OCI-LY3 (cell line): ENCODE measurements around the gene OR51B4.
"Not testable (repeated sequence)": the region's sequence is repeated elsewhere in the genome, so short reads cannot be mapped to it uniquely, and the experiment has no call there.

Source experiments
- H2AFZ ChIP-seq: fragments of 200-600, 300-600 bp; shearing (Covaris generic); 2 replicates; pipeline ENCODE4 v1.6.0; 2014; ENCODE audit warnings: antibody characterized with exemption, low read depth, low read length
- H3K27ac ChIP-seq: fragments of 200-600, 300-600 bp; sonication (generic); 2 replicates; pipeline ENCODE4 v1.5.1; 2014; ENCODE audit warnings: mild to moderate bottlenecking, low read length, moderate library complexity, mixed read lengths
- H3K27me3 ChIP-seq: fragments of 200-600, 300-600 bp; sonication (generic); 2 replicates; pipeline ENCODE4 v1.6.1; 2014; ENCODE audit warnings: low read depth, low read length, mixed read lengths
- H3K36me3 ChIP-seq: fragments of 200-600, 300-600 bp; sonication (generic); replicated peaks from 2 replicates; pipeline ENCODE3; 2014; ENCODE audit warnings: low read depth, low read length, mixed read lengths
- H3K4me1 ChIP-seq: fragments of 300-600, 200-600 bp; sonication (generic); 2 replicates; pipeline ENCODE4 v1.6.1; 2014; ENCODE audit warnings: low read length, mixed read lengths
- H3K4me2 ChIP-seq: fragments of 200-600, 300-600 bp; sonication (generic); 2 replicates; pipeline ENCODE4 v1.6.1; 2014; ENCODE audit warnings: low read length, mixed read lengths
- H3K4me3 ChIP-seq: fragments of 300-600, 200-600 bp; sonication (generic); 2 replicates; pipeline ENCODE4 v1.5.1; 2014; ENCODE audit warnings: antibody characterized with exemption, mild to moderate bottlenecking, low read length, moderate library complexity
- H3K79me2 ChIP-seq: fragments of 300-600, 200-600 bp; shearing (Covaris generic); 2 replicates; pipeline ENCODE4 v1.6.1; 2014; ENCODE audit warnings: mild to moderate bottlenecking, low read length, mixed read lengths
- H3K9ac ChIP-seq: fragments of 300-600, 200-600 bp; shearing (Covaris generic); 2 replicates; pipeline ENCODE4 v1.6.0; 2014; ENCODE audit warnings: mild to moderate bottlenecking, low read length, moderate library complexity
- H3K9me3 ChIP-seq: fragments of 200-600, 300-600 bp; shearing (Covaris generic); 2 replicates; pipeline ENCODE4 v1.6.1; 2014; ENCODE audit warnings: low read length, mixed read lengths; ENCODE audit not compliant: insufficient read depth
- H4K20me1 ChIP-seq: fragments of 200-600, 300-600 bp; sonication (generic); 2 replicates; pipeline ENCODE4 v1.6.1; 2016; ENCODE audit warnings: low read length, mixed read lengths; ENCODE audit not compliant: insufficient read depth
- CTCF ChIP-seq: fragments of 200-600, 300-600 bp; sonication (generic); IDR thresholded peaks from 2 replicates; pipeline ENCODE4 v1.5.1; 2014; ENCODE audit warnings: antibody characterized with exemption, low read length, low read depth
- EZH2phosphoT487 ChIP-seq: fragments of 200-600 bp; shearing (Covaris generic); IDR thresholded peaks from 2 replicates; pipeline ENCODE4 v1.6.1; 2018; ENCODE audit warnings: antibody characterized with exemption, mixed run types, low read depth

The OR51B4 gene

GRCh38 chr11:5265832-5266231 is 35.9 kb downstream of the OR51B4 start:
- no peaks in the 10 kb centered on the region for H3K4me1 ChIP-seq
- no peak overlapping the region for H3K9ac ChIP-seq
- no peaks in the 10 kb centered on the region for H3K36me3 ChIP-seq
- no peak overlapping the region for H2AFZ ChIP-seq
- no peak overlapping the region for H3K27ac ChIP-seq
- TF ChIP-seq CTCF (no peak), EZH2phosphoT487 (no peak)
- H3K79me2 ChIP-seq: no peaks in the 10 kb centered on the region
- H3K4me2 ChIP-seq: no peak overlapping the region
- H3K9me3 ChIP-seq: no peaks in the 10 kb centered on the region
- no peaks in the 10 kb centered on the region; the same call in 1 of the 2 replicates for H3K27me3 ChIP-seq
- no peaks in the 10 kb centered on the region for H4K20me1 ChIP-seq
- no peak overlapping the region for H3K4me3 ChIP-seq

- Histone ChIP-seq H3K27ac (no peak overlapping the region), H4K20me1 (no peaks in the 10 kb centered on the region), H3K27me3 (no peaks in the 10 kb centered on the region), H2AFZ (no peak overlapping the region), H3K36me3 (no peaks in the 10 kb centered on the region), H3K4me1 (no peaks in the 10 kb centered on the region), H3K9ac (no peak overlapping the region), H3K4me2 (no peak overlapping the region), H3K79me2 (no peaks in the 10 kb centered on the region), H3K9me3 (peaks cover 3% of the 10 kb centered on the region; the same call in 1 of the 2 replicates), H3K4me3 (no peak overlapping the region)
- TF ChIP-seq CTCF (no peak), EZH2phosphoT487 (no peak)
These were observed 43.0 kb downstream of the OR51B4 start for GRCh38 chr11:5258543-5259262.

- H3K79me2 ChIP-seq: no peaks in the 10 kb centered on the region
- H3K9ac ChIP-seq: no peak overlapping the region
- H3K4me1 ChIP-seq: no peaks in the 10 kb centered on the region
- no peak for TF ChIP-seq EZH2phosphoT487
- TF ChIP-seq CTCF: no peak
- no peak overlapping the region for H3K27ac ChIP-seq
- H2AFZ ChIP-seq: no peak overlapping the region
- no peak overlapping the region for H3K4me2 ChIP-seq
- no peaks in the 10 kb centered on the region for H4K20me1 ChIP-seq
- H3K27me3 ChIP-seq: peaks cover 6% of the 10 kb centered on the region
- no peak overlapping the region for H3K4me3 ChIP-seq
- no peaks in the 10 kb centered on the region for H3K36me3 ChIP-seq
- peaks cover 3% of the 10 kb centered on the region; the same call in 1 of the 2 replicates for H3K9me3 ChIP-seq
These were observed 44.5 kb downstream of the OR51B4 start for GRCh38 chr11:5257296-5257695.

- H3K4me3 ChIP-seq, H3K4me2 ChIP-seq, H3K27ac ChIP-seq: not testable (repeated sequence)
These were observed 46.9 kb downstream of the OR51B4 start, which contains the start of gene HBG2 for GRCh38 chr11:5254646-5255413. Gene HBG2 (minus strand): TSS chr11:5254781. CDS start chr11:5254728, 53 bp downstream.

GRCh38 chr11:5254023-5254422 is 47.7 kb downstream of the OR51B4 start:
- not testable (repeated sequence) for H3K4me3 ChIP-seq, H2AFZ ChIP-seq, H3K9ac ChIP-seq, H3K36me3 ChIP-seq, H3K27ac ChIP-seq, H3K4me2 ChIP-seq, H3K9me3 ChIP-seq, H3K4me1 ChIP-seq, H4K20me1 ChIP-seq, H3K79me2 ChIP-seq
- peaks cover 12% of the 10 kb centered on the region for H3K27me3 ChIP-seq

More at GRCh38 chr11:5254646-5255413, 46.9 kb downstream of the OR51B4 start, which contains the start of gene HBG2:
- H4K20me1 ChIP-seq, H3K9me3 ChIP-seq, H2AFZ ChIP-seq, H3K4me1 ChIP-seq, H3K79me2 ChIP-seq, H3K9ac ChIP-seq, H3K36me3 ChIP-seq: not testable (repeated sequence)
- H3K27me3 ChIP-seq: peaks cover 12% of the 10 kb centered on the region

- not testable (repeated sequence) for H2AFZ ChIP-seq, H3K4me3 ChIP-seq, H3K27ac ChIP-seq, H3K4me2 ChIP-seq, H3K79me2 ChIP-seq, H3K36me3 ChIP-seq, H4K20me1 ChIP-seq, H3K9me3 ChIP-seq, H3K9ac ChIP-seq, H3K4me1 ChIP-seq
- peaks cover 12% of the 10 kb centered on the region for H3K27me3 ChIP-seq
These were observed 48.3 kb downstream of the OR51B4 start for GRCh38 chr11:5253440-5253839.
